HG02763 (cell line): ENCODE results near the gene ANTXRL.
"Not testable (repeated sequence)": the region's sequence is repeated elsewhere in the genome, so short reads cannot be mapped to it uniquely, and the experiment has no call there.

Experiments
- ATAC-seq: cut with Tn5 transposase; IDR thresholded peaks from one replicate; pipeline ENCODE4 v1.9.1; 2021; ENCODE audit warnings: mild to moderate bottlenecking, moderate library complexity; ENCODE audit not compliant: unreplicated experiment

ANTXRL gene

GRCh38 chr10:46286991-46287693, at the start of gene ANTXRL:
Gene ANTXRL, plus strand, starts transcription at chr10:46286997. Its CDS starts 266 bp downstream, at chr10:46287263.
- ATAC-seq = no peak

GRCh38 chr10:46237815-46238510, 48.8 kb upstream of the ANTXRL start:
- ATAC-seq = no peak

GRCh38 chr10:46239247-46239646, 47.5 kb upstream of the ANTXRL start:
- no peak for ATAC-seq

GRCh38 chr10:46239993-46240683, 46.7 kb upstream of the ANTXRL start:
- ATAC-seq = no peak

- ATAC-seq = no peak
Observed at GRCh38 chr10:46240684-46241565, 45.9 kb upstream of the ANTXRL start.

- ATAC-seq = no peak
Observed at GRCh38 chr10:46245381-46245900, 41.4 kb upstream of the ANTXRL start.

- not testable (repeated sequence) for ATAC-seq
Observed at GRCh38 chr10:46246400-46247180, 40.2 kb upstream of the ANTXRL start.

GRCh38 chr10:46247181-46247475, 39.7 kb upstream of the ANTXRL start:
- ATAC-seq = no peak

- ATAC-seq = no peak
Observed at GRCh38 chr10:46247808-46248569, 38.8 kb upstream of the ANTXRL start.

- ATAC-seq = no peak
Observed at GRCh38 chr10:46248651-46249146, 38.1 kb upstream of the ANTXRL start.

GRCh38 chr10:46249617-46250344, 37.0 kb upstream of the ANTXRL start:
- ATAC-seq = not testable (repeated sequence)

- ATAC-seq = no peak
Observed at GRCh38 chr10:46250481-46250880, 36.3 kb upstream of the ANTXRL start.

- no peak for ATAC-seq
Observed at GRCh38 chr10:46250898-46251856, 35.6 kb upstream of the ANTXRL start.

- ATAC-seq = no peak
Observed at GRCh38 chr10:46251857-46252847, 34.6 kb upstream of the ANTXRL start.

GRCh38 chr10:46253076-46254006, 33.5 kb upstream of the ANTXRL start:
- ATAC-seq = no peak
